Measurements from ENCODE around the gene WNT7A.

The WNT7A gene

GRCh38 chr3:13824521-13825310, 55.2 kb downstream of the WNT7A start:
- TF ChIP-seq CTCF (IDR thresholded peaks at IDR 0.05; ENCODE audit: low read depth, low read length, missing control alignments), result no peak
- H3K4me3 ChIP-seq (replicated peaks; ENCODE audit: low read depth, low read length), result no peak overlapping the region
- no peak for DNase-seq (ENCODE audit: extremely low read depth, low read depth)

GRCh38 chr3:13823692-13824091, 56.2 kb downstream of the WNT7A start:
- no peak overlapping the region for H3K4me3 ChIP-seq (replicated peaks; ENCODE audit: low read depth, low read length)
- no peak for TF ChIP-seq CTCF (IDR thresholded peaks at IDR 0.05; ENCODE audit: low read depth, low read length, missing control alignments)
- no peak for DNase-seq (ENCODE audit: extremely low read depth, low read depth)

- DNase-seq (ENCODE audit: extremely low read depth, low read depth), result no peak
- H3K4me3 ChIP-seq (replicated peaks; ENCODE audit: low read depth, low read length), result no peak overlapping the region
- TF ChIP-seq CTCF (IDR thresholded peaks at IDR 0.05; ENCODE audit: low read depth, low read length, missing control alignments), result no peak
Observed at GRCh38 chr3:13822871-13823585, 56.8 kb downstream of the WNT7A start.

- no peak for TF ChIP-seq CTCF (IDR thresholded peaks at IDR 0.05; ENCODE audit: low read depth, low read length, missing control alignments)
- DNase-seq (ENCODE audit: extremely low read depth, low read depth), result no peak
- no peak overlapping the region for H3K4me3 ChIP-seq (replicated peaks; ENCODE audit: low read depth, low read length)
Observed at GRCh38 chr3:13822042-13822441, 57.8 kb downstream of the WNT7A start.

GRCh38 chr3:13821126-13821525, 58.7 kb downstream of the WNT7A start:
- no peak for TF ChIP-seq CTCF (IDR thresholded peaks at IDR 0.05; ENCODE audit: low read depth, low read length, missing control alignments)
- H3K4me3 ChIP-seq (replicated peaks; ENCODE audit: low read depth, low read length), result no peak overlapping the region
- no peak for DNase-seq (ENCODE audit: extremely low read depth, low read depth)

GRCh38 chr3:13818919-13819318, 61.0 kb downstream of the WNT7A start:
- DNase-seq (ENCODE audit: extremely low read depth, low read depth), result no peak

More at GRCh38 chr3:13818919-13819318, 61.0 kb downstream of the WNT7A start:
- TF ChIP-seq CTCF (IDR thresholded peaks at IDR 0.05; ENCODE audit: low read depth, low read length, missing control alignments), result no peak
- H3K4me3 ChIP-seq (replicated peaks; ENCODE audit: low read depth, low read length), result no peak overlapping the region
